HG02852 (cell line): Measurements from ENCODE around the gene GSK3A.

Source experiments
- ATAC-seq: cut with Tn5 transposase; IDR thresholded peaks from one replicate; pipeline ENCODE4 v1.9.1; 2021; ENCODE audit warnings: mild to moderate bottlenecking, moderate library complexity; ENCODE audit not compliant: unreplicated experiment

The GSK3A gene

DNA sequence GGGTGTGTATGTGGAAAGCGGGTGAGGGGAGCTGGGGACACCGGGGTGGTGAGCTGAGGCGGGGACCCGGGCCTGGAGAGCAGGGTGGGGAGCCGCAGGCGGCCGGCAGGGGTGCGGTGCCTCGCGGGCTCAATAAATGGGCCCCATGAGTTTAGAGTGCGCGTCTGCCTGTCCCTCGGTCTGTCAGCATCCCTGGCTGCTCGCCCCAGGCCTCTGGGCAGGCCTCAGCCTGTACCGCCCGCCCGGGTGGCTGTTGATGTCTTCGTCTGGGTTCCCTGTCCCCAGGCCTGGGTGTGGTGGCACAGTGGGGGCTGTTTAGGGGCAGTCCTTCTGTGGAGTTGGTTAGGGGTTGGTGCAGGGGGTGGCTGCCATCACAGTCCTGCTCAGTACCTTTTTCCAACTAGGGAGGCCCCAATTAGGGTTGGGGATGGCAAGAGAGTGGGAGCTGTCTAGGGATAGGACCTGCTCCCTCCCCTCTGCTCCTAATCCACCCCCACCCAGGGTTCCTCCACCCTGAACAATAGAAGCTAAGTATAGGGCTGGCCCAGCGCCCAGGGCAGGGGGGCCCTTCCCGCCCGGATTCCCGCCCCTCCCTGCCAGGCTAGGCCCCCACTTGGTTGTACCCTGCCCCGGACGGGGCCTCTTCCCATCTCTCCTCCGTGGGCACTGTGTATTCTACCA is 38.9 kb upstream of the GSK3A start:
- ATAC-seq: no peak

DNA sequence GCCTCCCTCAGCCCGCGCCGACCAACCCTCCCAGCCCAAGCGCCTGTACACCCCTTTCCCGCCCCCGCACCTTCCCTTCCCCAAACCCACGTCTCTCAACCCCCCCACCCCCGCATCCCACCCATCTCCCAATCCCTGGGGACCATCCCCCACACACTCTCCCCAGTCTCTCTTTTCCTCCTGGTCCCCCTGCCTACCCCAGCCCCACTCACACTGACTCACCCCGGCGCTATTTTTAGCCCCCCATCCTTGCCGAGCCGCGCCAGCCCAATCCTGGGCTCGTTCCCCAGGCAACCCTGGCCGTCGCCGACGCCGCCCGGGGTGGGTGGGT is 38.4 kb upstream of the GSK3A start:
- no peak for ATAC-seq

GRCh38 chr19:42279902-42280814 is 37.8 kb upstream of the GSK3A start:
- ATAC-seq: no peak

GRCh38 chr19:42279155-42279901 is 36.9 kb upstream of the GSK3A start:
- no peak for ATAC-seq

- no peak for ATAC-seq
Observed at GRCh38 chr19:42278452-42279154, 36.2 kb upstream of the GSK3A start.

- no peak for ATAC-seq
Observed at GRCh38 chr19:42277821-42278451, 35.5 kb upstream of the GSK3A start.

- no peak for ATAC-seq
Observed at GRCh38 chr19:42276821-42277220, 34.4 kb upstream of the GSK3A start.

DNA sequence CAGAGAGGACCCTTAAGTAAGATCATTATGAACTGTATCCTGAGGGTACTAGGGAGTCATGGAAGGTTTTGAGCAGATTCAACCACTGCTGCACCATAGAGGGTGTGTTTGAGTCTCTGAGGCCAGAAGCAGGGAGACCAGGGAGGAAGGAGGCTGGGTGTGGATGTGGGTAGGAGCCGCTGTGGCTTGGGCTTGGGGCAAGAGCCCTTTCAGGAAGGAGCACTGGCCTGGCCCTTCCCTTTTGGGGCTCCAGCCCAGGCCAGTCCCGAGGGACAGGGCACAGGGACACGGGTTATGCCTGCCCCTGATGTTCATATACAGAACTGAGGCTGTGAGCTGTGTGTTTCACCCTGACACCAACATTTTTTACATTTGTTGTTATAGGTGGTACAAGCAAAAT is 33.9 kb upstream of the GSK3A start:
- no peak for ATAC-seq

- no peak for ATAC-seq
Observed at GRCh38 chr19:42275517-42275916, 33.1 kb upstream of the GSK3A start.

- ATAC-seq: no peak
Observed at GRCh38 chr19:42275103-42275502, 32.7 kb upstream of the GSK3A start.

DNA sequence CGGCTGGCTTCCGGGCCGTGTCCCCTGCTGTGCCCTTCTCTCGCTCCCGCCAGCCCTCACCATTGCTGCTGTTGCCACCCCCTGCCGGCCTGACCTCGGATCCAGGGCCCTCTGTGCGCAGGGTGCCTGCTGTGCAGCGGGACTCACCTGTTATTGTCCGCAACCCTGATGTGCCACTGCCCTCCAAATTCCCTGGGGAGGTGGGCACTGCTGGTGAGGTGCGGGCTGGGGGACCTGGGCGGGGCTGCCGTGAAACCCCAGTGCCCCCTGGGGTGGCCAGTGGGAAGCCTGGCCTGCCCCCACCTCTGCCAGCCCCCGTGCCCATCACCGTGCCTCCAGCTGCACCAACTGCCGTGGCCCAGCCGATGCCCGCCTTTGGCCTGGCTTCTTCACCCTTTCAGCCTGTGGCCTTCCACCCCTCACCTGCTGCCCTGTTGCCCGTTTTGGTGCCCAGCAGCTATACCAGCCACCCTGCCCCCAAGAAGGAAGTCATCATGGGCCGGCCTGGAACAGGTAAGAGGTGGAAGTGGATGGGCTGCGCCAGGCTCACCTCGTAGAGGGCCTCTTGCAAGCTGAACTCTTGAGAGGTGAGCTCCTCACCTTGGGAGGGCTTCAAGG is 31.8 kb upstream of the GSK3A start:
- ATAC-seq: no peak

DNA sequence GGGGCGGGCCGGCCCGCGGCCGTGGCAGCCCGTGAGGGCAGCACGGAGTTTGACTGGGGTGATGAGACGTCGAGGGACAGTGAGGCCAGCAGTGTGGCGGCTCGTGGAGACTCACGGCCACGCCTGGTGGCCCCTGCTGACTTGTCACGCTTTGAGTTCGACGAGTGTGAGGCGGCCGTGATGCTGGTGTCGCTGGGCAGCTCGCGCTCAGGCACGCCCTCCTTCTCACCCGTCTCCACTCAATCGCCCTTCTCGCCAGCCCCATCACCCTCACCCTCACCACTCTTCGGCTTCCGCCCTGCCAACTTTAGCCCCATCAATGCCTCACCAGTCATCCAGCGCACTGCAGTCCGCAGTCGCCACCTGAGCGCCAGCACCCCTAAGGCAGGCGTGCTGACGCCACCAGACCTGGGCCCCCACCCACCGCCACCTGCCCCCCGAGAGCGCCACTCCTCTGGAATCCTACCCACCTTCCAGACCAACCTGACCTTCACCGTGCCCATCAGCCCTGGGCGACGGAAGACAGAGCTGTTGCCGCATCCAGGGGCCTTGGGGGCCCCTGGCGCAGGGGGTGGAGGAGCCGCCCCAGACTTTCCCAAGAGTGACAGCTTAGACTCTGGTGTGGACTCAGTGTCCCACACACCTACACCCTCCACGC is 31.1 kb upstream of the GSK3A start:
- ATAC-seq: no peak

- ATAC-seq: no peak
Observed at GRCh38 chr19:42272989-42273406, 30.6 kb upstream of the GSK3A start.

DNA sequence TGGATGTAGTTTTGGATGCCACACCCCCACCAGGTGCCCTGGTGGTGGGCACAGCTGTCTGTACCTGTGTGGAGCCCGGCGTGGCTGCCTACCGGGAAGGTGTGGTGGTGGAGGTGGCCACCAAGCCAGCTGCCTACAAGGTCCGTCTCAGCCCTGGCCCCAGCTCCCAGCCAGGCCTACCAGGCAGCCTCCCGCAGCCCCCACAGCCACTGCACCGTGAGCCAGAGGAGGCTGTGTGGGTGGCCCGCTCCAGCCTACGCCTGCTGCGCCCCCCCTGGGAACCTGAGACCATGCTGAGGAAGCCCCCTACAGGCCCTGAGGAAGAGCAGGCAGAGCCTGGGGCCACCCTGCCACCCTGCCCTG is 30.1 kb upstream of the GSK3A start:
- ATAC-seq: no peak

- no peak for ATAC-seq
Observed at GRCh38 chr19:42271861-42272534, 29.6 kb upstream of the GSK3A start.

DNA sequence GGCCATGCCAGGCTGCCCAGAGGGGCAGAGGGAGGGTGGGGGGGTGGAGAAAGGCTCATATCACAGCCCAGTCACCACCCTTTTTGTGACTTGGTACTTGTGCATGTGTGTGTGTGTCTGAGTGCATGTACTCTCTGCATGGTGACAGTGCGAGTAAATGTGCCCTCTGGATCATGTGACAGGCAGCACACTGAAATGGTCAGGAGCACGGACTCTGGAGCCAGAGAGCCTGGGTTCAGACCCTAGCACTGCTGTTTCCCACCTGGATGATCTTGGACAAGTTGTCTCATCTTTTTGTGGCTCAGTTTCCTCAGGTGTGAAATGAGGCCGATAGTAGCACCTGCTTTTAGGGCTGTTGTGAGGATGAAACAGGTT is 28.6 kb upstream of the GSK3A start:
- no peak for ATAC-seq

GRCh38 chr19:42270346-42271044 is 28.1 kb upstream of the GSK3A start:
- no peak for ATAC-seq

- no peak for ATAC-seq
Observed at GRCh38 chr19:42269478-42270345, 27.3 kb upstream of the GSK3A start.
